NCI-H460 (cell line): ENCODE data around the gene RALGAPB. TPM values are rescaled to one million over a fixed set of nuclear protein-coding genes. Genes with fewer than 3 reads are reported as not detected.

Experiments used
- DNase-seq: peaks from one replicate; pipeline ENCODE4 v3.0.0-alpha.2; 2016; ENCODE audit warnings: low read depth; ENCODE audit errors: extremely low read depth
- total RNA-seq: library from RNA; depleted of rRNA; stranded (reverse); fragments of >200 nt; shearing (Covaris generic); gene quantifications from 2 replicates; pipeline ENCODE4 v1.2.3, GENCODE V29; 2014

RALGAPB gene
- total RNA-seq, 1 experiment from 2014 or later, result 34.8 TPM

DNA sequence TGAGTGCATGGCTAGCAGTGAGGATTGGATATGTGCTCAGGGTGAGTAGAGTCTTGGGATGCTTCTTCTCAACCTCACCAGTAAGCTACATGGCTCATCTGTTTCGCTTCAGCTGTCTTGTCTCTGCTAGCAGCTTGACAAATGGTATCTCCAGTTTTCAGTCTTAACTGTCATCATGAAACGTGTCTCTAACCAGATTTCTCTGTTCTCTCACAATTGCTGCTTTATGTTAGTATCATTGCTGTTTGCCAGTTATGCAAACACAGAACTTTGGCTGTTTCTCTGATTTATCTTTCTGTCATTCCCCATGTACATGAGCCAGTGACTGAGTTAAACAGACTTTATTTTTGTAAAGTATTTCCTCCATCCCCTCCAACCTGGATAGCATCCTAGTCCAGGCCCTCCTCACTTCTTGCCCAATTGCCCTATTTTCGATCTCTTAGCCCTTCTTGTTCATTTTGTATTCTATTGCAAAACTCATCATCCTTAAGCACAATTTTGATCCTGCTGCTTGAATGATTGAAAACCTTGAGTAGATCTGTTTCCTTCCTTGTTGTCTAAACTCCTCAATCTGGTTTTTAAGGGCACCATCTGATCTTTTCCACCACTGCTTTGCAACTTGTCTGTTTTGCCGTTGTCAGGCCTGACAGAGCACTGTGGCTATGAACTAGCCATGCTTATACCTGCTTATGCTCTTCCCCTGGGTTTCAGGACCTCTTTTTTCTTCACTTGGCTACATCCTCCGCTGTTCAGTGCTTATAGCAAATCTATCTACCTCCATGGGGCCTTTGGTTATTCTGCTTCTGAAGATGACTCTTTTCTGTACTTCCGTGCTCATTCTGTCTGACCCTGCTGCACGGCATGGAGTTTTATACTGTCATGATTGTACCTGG, 70.6 kb downstream of the RALGAPB start:
- DNase-seq, result no peak

DNA sequence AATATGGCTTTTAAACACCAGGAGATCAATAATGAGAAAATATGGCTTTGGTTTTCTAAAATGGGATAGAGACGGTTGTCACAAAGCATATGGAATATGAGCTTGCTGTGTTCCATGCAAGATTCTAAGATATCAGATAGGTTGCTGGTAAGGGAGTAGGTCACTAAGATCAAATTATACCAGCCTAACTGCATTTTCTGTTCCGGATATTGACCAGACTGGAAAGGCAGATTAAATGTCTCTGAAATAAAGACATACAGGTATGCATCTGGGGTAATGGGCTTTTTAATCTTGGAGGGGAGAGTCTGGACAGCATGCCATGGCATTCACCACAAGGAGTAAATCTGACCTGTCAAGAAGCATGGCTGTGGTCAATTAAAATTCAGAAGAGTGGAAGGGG, 73.1 kb downstream of the RALGAPB start:
- DNase-seq, result no peak

DNA sequence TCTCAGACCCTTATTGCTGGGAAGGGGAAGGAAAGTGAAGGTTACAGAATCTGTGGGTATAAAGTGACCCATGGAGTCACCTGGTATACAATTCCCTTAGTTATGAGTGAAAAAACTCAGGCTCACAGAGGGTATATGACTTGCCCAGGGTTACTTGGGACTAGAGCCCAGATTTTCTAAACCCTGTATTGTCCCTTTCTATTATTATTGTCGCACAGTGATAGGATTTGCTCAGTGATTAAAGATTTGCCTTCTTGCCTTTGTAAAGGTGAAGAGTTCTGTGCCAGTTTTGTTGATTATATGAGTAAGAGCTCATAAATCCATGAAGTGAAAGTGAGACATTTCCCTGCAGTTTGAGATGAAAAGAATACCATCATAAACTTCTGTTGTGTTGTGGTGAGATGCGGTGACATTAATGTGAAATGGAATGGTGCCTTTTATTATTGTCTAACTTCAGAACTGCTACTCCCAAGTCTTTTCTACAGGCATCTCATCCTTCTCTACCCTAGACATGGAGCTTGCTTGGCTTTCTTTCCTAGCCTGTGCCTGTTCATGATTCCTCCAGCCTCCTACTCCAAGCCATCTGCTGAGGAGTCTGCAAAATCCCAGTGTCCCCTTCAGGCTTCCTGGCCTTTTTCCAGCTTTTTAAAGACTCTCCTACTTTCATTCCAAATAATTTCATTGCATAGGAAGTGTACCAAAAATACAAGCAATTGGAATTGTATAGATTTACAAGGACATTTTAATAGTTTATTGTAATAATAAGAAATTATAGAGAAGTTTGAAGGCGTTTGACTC, 74.8 kb downstream of the RALGAPB start:
- DNase-seq, result no peak

DNA sequence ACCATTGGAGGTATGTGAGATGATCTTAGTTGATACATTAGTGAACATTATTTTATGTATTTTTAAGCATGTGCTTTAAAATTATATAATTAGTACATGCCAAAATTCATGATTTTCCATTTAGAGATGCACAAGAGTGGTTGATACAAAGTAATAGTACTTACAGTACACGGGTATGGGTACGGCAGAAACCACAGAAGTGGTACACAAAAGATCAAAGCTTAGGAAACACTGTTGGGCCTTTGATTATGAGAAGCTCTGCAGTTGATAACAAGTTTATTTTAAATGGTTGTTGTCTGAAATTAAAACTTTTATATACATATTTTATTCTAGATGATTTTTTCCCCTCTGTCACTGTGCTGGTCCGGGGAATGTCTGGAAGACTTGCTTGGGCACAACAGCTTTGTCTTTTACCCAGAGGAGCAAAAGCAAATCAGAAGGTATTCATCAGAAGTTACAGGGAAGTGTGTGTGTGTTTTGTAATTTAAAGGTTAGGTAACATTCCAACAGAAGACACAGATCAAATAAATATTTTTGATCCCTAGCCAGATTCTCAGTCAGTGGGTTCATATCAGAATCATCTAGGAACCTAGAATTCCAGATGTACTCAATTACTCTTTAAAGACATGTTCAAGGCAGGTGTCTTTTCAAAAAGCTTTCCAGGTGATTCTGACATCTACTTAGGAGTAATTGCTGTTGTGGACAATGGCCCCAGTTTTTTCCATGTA, 75.9 kb downstream of the RALGAPB start:
- DNase-seq, result no peak

DNA sequence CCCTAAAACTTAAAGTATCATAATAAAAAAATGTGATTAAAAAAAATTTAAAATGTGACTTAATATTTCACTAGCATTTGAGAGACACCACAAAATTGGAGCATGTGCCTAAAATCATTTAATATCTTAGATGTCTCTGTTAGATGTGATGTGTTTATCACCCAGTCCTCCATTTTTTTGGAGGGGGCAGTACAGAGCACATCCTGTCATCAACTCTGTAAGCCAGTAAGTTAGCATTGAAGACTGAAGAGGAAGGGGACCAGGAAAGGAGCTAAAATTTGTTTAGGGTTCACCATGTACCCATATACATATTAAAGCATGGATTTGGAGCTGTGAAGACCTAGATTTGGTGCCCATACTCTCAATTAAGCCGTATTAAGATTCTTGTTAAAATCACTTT, 77.6 kb downstream of the RALGAPB start:
- no peak for DNase-seq

DNA sequence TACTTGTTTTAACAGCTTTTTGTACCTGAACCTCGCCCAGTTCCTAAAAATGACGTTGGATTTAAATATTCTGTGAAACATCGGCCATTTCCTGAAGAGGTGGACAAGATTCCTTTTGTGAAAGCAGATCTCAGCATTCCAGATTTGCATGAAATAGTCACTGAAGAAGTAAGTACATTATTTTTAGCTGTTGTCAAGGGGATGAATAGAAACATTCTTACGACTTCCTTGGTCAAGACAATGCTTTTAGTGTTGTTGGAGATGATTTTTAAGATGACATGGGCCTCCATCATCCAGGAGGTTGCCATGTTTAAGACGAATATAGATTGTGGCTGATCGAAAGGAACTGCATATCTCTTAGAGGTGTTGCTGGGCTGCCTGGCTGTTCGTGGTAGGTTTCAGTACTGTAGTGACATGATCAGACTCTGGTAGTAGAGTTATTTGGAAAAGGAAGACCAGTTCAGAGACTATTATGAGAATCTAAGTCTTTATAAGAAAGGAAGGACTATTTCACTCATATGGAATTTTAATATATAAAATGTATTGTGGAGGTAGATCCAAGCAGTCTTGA, 78.5 kb downstream of the RALGAPB start:
- DNase-seq, result no peak

DNA sequence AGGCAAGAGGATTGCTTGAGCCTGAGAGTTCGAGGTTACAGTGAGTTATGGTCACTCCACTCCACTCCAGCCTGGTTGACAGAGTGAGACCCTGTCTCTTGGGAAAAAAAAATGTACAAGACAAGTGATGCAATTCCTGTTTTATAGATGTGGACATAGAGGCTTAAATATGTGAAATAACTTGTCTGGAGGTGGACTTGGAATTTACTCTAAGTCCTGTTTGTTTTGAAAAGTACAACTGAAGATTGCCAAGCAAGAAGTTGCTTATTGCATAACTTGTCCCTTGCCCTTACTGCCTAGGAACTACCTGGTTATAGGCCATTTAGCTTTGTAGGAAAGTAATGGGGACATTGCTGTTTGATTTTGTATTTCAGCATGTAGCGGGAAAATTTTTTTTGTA, 82.3 kb downstream of the RALGAPB start:
- no peak for DNase-seq

DNA sequence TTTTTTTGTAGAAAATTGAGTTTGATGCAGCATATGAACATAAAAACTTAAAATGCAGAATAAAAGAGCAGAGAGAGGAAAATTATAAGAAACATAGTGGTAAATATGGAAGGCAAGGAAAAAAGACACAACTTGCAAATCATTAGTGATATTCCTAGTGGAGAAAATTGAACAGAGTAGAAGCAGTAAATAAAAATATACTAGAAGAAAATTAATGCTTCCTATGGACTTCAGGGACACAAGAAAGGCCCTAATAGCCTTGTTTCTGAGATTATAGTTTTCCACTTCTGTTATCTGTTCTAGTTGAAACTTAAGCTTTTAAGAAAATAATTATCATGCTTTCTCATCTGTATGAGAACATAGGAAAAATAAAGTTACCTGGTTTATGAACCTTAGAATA, 82.8 kb downstream of the RALGAPB start:
- no peak for DNase-seq

DNA sequence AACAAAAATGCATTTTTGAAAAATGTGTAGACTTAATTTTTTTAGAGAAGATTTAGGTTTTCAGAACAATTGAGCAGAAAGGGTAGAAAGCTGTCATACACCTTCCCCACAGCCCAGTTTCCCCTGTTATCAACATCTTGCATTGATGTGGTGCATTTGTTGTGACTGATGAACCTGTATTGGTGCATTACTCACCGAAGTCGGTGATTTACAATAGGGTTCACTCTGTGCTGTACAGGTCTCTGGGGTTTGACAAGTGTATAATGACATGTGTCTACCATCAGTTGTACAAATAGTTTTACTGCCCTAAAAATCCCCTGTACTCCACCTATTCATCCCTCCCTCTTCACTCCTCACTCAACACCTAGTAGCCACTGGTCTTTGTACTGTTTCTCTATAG, 84.5 kb downstream of the RALGAPB start:
- no peak for DNase-seq

DNA sequence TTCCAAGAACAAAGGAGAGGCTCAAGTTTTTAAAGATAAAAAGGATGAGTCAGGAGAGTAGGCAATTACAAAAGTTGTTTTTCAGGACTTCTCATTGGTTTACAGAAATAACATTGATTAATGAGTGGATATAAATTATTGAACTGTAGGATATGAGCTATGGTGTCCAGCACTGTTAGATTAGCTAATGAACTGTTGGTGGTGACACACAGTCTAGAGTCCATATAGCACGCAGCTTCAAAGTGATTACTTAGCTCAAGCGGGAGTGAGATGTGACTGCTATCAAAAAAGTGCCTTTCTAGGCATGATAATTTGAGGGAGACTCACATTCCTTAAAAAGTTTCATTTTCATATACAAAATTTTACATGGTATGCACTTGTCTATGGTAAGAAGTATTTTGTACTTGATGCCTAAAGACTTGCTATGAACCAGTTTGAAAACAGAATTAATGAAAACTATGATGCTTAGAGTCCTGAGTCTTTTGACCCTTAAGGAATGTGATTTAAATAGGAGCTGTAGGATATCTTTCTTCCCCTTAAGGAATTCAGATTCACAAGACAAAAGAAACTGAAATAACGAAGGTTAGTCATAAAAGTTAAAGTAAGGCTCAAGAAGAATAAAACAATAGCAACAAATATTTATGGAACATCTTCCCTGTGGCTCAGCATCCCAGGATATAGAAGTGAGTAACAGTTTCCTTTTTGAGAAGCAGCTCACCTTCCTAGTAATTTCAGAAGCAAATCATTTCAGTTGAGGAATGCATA, 86.1 kb downstream of the RALGAPB start:
- DNase-seq, result no peak

DNA sequence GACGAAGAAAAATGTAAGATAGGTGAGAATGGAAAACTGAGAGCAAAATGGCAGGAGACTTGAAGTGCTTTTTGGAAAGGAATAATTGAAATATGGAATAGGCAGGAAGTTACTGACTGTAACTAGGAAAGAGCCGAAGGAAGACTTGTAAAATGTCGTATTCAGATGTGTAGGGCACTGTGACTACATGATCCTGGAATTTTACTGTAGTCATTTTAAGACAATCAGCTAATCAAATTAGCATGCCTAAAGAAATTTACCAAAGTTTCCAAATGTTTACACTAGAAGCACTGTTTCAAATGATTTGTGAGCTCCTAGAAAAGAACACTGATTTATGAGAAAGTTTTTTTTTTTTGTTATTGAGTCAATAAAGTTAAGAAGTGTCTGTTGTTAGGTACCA, 87.1 kb downstream of the RALGAPB start:
- no peak for DNase-seq

DNA sequence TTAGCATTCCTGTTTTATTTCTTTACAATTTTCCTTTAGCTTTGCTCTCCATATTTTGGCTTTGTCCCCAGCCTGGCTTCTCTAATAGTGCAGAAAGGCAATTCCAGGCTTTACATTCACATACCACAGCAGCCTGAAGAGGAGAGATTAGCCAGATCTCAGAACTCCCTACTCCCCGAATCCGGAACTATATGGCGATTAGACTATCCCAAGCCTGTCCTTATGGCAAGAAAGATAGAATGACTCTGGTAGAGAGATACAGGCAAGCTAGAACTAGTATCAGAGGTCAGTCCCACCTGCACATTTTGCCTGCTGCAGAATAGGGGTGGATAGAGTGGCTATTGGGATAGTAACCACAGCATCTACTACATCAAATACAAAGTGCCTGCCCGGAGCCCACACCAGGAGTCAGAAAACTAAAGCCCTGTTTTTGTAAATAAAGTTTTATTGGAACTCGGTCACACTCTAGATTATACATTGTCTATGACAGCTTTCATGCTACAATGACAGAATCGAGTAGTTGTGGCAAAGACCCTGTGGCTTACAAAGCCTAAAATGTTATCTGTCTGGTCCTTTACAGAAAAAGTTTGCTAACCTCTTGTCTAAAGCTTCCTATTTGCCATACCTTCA, 91.3 kb downstream of the RALGAPB start:
- no peak for DNase-seq

DNA sequence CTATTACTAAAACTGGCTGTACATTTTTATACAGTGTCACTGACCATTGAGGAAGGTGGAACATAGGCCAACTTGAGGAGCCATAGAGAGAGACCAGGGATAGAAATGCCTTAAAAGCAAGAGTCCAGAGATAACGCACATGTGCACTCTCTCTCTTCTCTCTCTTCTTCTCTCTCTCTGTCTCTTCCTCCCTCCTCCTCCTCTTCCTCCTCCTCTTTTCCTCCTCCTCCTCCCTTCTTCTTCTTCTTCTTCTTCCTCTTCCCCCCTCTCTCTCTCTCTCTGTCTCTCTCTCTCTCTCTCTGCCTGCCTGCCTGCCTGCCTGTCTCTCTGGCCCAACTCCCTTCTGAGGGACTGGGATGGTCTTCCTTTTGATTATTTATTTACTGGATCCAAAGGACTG, 92.0 kb downstream of the RALGAPB start:
- DNase-seq, result no peak

DNA sequence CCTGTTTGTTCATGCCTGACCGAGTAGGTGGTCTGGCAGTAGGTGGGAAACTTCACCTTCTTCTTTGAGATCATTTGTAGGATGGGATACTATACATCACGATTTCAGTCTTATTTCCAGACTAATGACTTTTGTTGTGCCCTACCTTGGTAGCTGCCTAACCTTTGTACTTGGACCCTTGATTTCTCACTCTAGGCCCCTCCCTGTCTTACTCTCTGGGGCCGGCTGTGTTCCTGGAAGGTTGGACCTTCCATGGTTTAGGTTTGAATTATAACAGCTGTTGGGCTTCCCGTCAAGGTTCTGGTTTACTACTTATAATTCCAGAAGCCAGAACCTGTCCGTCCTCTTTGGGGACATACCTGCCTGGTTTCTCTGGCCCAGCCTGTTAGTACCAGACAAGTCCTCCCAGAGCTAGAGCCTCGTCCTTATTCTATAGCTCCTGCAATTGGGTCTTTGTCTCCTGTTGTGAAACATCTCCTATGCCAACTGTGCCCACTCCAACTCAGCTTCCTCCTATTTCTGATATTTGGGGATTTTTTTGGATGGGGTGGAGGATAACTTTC, 93.5 kb downstream of the RALGAPB start:
- no peak for DNase-seq

DNA sequence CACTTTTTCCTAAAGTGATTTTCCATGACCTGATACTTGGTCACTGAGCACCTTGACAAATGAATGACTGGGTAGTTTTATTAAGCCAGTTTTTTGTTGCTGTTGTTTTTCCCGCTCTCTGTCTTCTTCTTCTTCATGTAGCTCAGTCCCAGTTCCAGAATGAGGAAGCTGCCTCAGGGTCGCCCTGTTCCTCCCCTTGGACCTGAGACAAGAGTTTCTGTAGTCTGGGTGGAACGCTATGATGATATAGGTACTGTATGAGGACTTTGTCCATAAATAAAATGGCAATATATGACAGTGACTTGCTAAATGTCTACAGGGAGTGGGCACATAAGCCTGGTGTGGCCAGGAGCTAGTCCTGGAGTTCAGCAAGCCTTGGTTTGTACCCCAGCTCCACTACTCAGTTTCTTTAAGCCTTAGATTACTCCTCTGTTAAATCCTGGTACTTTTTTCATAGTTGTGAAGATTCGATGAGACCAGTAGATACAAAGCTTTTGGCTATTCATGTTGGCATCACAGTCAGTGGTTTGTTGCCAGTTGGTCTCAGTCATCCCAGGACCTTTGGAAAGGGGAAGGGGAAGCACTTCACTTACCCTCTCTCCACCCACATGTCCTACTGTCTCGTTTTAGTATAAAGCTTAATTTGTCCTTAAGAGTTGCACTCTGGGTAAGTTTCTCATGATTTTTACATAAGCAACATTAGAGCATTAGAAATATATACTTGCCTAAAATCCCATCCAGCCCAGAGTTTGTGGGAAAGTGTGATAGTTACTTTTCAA, 97.3 kb downstream of the RALGAPB start:
- no peak for DNase-seq

DNA sequence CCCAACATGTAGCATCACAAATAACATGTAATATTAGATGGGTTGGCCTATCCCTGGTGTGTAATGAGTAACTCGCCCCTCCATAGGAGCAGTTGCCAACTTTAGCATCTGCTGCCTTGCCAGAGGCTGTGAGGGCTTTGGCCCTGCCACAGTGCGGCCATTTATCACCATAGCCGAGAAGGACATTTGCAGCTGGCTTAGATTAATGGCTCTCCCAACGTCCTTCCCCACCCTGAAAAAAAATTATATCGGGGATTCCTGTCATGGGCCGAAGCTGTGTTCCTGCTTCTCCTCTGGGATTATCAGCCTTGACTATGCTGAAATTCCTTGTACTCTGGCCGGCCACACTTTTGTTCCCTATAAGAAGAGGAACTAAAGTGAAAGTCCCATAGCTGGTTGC, 100.8 kb downstream of the RALGAPB start:
- no peak for DNase-seq

DNA sequence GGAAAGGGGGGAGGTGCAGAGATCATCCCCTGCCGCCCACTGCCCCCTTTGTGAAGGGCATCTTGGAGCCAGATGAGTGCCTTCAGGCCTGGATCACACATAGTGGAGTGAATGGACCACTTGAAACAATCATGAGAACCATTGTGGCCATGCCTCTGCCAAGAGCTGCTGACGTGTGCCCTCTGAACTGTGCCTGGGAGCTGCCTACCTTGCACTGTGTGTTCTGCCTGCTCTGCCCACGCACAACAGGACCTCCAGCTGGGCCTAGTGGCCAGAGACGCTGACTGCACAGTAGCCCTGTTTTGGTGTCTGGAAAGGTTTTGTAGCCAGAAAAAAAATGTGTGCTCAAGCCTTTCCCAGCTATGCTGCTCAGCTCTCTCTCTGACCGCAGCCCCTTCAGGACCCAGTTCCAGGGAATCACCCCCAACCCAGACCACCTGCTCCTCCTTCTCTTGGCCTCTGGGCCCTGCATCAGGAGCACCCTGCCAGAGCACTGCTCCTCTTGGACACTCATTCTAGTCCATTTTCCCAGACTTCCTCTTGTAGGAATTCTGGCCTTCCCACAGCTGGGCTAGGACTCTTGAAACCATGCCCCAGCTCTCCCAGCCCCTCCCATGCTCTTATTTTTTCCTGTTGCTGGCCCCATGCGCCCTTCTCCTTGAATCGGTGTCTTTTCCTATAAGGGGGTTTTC, 106.7 kb downstream of the RALGAPB start:
- no peak for DNase-seq

DNA sequence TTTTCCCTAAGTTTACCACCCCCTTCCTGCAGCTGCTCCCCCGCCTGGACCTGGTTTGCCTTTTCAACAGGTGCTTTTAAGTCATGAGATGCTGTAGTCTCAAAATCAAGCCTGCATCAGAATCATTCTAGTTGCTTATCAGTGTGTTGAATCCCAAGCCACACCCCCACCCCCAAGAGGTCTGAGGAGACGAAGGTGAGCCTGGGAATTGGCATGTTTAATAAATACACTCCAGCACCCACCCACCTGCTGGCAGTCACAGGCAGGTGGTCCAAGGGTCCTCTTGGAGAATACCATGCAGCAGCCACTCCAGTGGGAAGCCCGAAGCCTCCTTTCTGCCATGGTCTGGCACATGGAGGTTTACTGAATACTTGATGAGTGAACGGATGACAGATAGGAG, 107.3 kb downstream of the RALGAPB start:
- DNase-seq, result no peak
